HG03196 (cell line): ENCODE measurements around the gene PSD2.

ENCODE experiments used
- ATAC-seq: cut with Tn5 transposase; IDR thresholded peaks from one replicate; pipeline ENCODE4 v1.9.1; 2021; ENCODE audit not compliant: unreplicated experiment

The PSD2 gene

DNA sequence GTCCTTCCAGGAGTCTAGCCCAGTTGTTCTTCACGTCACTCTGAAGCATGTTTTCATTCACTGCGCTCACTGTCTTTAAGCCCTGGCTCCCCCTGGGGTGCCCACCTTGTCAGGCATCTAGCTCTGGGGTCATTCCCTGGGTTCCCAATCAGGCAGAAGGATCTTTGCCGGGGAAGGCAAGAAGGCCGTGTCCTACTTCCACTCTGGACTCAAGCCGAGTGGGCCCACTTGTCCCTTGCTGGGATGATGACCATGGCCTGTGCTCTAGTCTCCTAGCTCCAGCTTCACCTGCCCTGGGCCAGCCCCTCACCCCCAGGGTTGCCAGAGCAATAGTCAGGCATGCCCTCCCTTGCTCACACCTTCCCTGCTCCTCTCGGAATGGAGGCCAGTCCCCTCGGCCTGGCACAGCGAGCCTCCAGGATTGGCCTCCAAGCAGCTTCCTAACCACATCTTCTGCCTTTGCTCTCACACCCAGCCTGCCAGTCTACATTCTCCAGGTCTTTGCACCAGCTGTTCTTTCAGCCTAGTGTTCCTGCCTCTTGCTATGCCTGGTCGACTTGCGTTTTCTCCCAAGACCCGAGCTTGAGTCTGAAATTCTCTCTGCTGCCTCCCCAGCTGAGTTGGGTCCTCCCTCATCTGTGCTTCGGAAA is 32.2 kb upstream of the PSD2 start:
- no peak for ATAC-seq

- ATAC-seq: no peak
These were observed 31.4 kb upstream of the PSD2 start for GRCh38 chr5:139763930-139764791.

DNA sequence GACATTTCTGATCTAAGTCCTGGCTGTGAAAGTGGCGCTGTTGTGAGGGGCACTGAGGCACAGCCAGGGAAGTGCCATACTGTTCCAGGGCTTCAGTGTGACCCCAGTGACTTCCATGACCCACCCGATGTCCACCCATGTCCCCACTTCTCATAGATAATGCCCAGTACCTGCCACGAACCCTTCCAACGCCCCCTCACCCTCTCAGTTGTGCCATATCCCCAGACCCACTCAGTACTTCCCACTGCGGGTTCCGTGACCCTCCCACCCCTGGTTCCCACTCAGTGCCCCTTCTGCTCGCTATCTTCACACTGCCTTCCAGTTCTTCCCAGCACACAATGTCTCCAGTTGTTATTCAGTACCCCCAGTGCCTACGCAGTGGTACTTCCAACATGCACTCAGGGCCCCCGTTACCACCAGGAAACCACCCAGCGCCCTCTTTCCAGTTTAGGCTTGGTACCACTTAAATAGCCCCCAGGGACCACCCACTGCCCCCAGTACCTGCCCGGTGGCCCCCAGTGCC is 30.7 kb upstream of the PSD2 start:
- ATAC-seq: no peak

DNA sequence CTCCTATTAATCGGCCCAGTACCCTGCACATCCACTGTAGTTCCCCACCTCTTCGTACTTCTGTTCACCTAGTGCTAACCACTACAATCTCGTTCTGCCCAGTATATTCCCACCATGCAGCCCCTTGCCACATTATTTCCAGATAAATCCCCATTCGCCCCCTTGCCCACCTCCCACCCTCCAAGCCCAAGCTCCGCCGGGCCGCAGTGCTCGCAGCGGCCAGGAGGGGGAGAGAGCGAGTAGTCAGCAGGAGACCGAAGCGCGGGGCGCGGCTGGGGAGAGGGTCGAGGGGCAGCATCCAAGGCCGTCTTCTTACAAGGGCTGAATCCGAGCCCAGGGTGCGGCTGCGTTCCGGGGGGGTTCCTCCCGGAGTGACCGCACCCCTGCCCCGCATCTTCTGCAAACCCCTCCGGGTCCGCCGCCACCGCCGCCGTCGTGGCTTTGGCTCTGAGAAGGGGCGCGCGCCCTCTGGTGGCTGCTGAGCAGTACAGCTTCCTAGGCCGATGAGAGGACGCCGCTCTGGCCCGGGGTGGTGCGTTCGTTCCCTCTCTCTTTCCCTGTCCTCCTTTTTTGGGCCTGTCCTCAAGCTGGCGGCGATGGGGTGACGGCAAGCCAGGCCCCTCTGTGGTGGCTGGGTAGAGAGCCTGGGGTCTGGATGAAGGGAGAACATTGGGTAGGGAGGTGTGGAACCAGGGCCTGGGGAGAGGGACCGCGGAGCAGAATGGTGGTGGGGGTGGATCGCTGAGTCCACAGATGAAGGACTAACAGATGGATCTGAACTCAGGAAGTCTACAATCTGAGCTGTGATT is 30.0 kb upstream of the PSD2 start:
- peak; percentile 75 for ATAC-seq

- no peak for ATAC-seq
These were observed 27.6 kb upstream of the PSD2 start for GRCh38 chr5:139767960-139768359.

- no peak for ATAC-seq
These were observed 26.7 kb upstream of the PSD2 start for GRCh38 chr5:139768807-139769465.

GRCh38 chr5:139769477-139769876 is 26.1 kb upstream of the PSD2 start:
- ATAC-seq: no peak

DNA sequence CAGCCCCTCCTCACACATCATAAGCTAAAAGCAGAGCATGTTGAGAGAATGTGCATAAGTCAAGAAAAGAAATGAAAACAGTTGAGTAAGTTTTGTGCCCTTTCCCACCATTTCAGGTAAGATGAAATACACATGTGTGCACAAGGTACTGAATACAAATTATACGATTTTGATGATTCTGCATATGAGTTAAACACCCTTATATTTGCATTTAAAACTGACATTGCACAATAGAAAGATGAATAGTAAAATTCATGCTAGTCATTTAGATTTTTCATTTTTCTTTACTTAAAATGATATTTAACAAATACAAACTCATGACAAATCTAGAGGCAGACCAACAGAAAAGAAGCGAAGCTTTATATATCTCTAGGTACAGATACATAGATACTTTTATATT is 24.9 kb upstream of the PSD2 start:
- no peak for ATAC-seq

DNA sequence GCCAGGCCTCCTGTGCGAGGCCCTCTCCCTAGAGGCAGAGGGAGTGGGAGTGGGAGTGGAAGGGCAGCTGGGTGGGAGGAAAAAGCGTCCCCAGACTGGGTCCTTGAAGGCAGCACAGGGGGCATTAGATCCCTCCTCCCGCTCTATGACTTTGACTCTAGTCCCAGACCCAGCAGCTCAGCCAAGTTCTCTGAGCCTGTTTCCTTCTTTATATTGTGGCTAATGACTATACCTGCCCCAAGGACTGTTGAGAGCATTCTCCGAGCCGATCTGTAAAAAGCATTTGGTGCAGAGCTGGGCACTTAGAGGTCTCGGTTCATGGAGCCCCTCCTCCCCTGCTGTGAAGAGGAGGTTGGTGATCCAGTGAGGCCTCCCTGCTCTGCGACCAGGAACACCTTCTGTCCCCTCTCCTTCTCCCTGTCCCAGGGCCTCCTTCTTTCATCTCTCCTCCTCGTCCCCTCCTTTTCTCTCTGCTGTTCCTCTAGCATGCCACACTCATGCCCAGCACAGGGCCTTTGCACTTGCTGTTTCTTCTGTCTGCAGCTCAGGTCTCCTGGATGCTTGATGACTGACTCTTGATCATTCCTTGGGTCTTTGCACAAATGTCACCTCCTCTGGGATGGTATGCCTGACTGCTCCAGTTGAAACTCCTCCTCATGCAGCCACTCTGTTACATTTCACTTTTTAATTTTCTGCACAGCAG is 23.4 kb upstream of the PSD2 start:
- ATAC-seq: no peak

- ATAC-seq: no peak
These were observed 22.5 kb upstream of the PSD2 start for GRCh38 chr5:139772927-139773690.

DNA sequence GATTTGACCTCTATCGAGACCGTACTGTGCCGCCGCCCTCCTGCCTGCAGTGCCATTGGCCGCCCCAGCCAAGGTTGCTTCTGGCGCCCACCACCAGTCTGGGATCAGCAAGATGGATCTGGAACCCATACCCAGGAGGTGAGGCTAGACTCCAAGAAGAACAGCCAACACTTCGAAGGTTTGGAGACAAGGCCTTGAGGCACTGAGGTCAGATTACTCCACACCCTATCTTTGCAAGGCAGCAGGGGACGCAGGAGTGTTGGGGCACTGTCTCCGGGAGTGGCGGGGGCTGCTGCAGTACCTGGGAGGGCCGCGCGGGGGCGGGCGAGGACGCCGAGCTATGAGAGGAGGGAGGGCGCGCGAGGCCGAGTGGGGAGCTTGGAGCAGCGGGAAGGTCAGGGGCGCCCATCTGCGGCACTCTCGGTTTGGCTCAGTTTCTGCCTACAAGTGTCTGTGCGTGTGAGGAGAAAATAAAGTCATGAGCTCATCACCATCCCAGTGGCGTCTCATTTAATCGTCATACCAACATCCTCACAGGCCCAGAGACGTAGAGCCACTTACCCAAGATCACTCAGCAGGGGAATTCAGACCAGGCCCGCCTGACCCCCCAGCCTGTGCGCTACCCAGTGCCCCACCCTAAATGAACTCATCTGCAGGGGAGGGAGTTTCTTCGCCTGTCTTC is 20.5 kb upstream of the PSD2 start:
- ATAC-seq: no peak

DNA sequence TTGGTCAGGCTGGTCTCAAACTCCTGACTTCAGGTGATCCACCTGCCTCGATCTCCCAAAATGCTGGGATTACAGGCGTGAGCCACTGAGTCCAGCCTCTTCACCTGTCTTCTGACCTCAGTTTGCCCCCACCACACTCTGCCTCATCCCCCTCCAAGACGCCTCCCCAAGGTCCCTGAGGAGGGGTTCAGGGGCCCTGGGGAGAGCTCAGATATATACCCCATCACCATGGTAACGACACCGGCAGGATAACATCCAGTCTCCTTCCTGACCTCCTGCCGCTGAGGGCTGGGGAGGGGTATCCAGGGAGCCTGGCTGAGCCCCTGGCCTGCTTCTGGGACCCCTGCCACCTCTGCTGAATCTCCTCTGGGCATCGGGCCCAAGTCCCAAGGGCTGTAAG is 19.7 kb upstream of the PSD2 start:
- ATAC-seq: no peak

DNA sequence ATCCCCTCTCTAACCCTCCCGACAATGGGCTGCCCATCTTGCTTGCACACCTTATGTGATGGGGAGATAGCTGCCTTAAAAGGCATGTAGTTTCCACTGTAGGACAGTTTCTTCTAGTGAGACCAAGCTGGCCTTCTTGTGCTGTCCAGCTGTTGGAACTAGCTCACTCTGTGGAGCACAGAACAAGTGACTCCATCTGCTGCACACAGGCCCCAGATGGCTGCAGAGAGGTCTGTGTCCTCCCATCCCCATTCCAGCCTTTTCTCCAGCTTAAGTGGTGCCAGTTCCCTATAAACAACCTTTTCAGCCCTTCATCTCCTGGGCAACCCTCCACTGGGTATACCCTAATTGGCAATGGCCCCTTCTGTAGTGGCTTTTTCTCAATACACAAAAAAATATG is 18.7 kb upstream of the PSD2 start:
- ATAC-seq: no peak

DNA sequence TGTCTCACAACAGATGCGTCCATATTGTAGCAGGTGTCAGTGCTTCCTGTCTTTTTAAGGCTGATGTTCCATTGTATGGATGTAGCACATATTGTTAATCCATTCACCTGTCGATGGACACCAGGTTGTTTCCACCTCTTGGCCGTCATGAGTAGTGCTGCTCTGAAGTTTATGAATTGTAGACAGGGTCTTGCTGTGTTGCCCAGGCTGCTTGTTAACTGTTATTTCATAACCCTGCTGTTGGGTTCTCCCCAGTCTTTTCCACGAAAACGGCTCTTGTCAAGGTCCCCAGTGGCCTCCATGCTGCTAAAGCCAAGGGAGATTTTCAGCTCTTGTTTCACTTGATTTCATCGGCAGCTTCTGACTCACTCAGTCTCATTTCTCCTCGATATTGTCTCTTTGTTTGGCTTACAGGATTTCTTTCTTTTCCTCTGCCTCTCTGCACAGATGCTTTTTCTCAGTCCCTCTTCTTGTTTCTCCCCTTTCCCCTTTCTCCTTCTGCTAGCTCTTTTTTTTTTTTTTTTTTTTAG is 12.1 kb upstream of the PSD2 start:
- ATAC-seq: no peak

DNA sequence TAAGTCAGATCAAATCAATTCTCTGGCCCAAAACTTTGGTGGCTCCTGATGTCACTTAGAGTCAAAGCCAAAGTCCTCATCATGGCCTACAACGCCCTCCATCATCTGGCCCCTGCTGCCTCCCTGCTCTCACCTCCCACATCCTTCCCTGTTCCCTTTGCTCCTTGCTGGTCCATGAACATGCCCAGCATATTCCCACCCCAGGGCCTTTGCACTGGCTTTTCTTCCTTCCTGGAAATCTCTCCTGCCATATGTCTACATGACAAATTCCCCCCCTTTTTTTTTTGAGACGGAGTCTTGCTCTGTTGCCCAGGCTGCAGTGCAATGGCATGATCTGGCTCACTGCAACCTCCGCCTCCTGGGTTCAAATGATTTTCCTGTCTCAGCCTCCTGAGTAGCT is 11.1 kb upstream of the PSD2 start:
- no peak for ATAC-seq

GRCh38 chr5:139787257-139787567 is 8.4 kb upstream of the PSD2 start:
- no peak for ATAC-seq

DNA sequence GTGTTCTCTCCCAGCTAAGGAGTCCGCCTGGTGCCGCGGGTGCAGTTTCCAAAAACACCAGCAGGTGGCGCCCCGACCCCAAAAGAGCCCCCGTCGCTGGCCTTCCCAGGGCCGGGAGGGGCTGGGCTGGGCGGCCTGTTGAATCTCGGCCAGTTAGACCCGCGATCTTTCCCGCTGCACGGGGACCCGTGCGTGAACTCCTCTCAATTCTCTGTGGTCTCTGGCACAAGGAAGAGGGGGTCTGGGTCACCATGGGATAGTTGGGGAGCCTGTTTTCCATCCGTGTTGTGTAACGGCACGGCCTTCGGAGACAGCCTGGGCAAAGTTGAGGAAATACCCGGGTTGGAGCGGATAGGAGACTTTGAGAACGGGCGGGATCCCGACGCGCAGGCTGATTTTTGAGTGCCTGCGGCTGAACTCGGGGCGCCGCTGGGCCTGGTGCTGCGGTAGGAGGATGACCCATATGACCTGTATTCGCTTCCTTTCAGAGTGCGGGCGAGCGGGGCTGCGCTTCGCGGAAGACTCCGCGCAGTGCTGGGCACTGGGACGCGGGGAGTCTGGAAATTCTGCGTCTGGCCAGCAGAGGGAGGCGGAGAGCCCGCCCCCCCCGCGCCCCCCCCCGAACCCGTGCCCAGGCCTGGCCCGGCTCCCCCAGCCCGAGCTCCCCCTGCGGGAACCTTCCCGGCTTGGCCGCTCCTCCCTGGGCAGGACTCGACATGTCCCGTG is 7.9 kb upstream of the PSD2 start:
- peak; percentile 81 for ATAC-seq

DNA sequence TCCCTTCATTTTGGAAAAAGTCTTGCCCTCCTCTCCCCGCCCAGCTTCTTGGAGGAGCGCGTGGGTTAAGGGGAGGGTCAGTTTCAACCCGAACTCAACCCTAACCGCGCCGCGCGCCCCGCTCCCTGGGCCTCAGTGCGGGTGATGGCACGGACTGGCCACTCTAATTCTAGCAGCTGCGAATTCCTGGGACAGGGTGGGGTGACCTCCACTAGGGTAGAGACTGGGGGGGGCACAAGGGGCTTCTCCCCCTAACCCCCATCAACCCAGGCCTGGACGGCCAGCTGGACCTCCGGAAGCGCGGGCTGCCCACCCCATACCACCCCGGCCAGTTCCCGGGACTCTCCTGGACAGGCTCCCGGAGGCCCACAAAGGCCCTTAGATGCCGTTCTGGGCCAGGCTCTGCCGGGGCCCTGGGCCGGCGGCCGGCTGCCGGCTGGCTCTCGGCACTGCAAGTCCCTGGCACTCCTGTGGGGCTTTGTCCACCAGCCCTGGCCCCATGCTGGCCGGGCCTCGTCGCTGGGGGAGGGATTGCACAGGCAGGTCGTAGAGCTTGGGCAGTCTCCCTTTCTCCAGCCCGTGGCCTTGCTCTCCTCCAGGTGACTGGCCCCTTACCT is 7.2 kb upstream of the PSD2 start:
- no peak for ATAC-seq
